ENCODE results near the gene KIF26B. TPM values are rescaled to one million over a fixed set of nuclear protein-coding genes. Genes with fewer than 3 reads are reported as not detected.

KIF26B gene
- total RNA-seq, 1 experiment from 2014 or later = 0.04 TPM

- Histone ChIP-seq H2AFZ (ENCODE audit: low read length) (no peak overlapping the region), H3K36me3 (ENCODE audit: low read depth, low read length) (no peaks in the 10 kb centered on the region), H3K4me2 (ENCODE audit: low read length) (no peak overlapping the region), H3K27ac (ENCODE audit: low read length) (no peak overlapping the region), H3K4me1 (ENCODE audit: insufficient read depth, low read length) (peaks cover 12% of the 10 kb centered on the region), H3K9ac (ENCODE audit: low read length) (no peak overlapping the region), H3K79me2 (ENCODE audit: low read length) (no peaks in the 10 kb centered on the region), H4K20me1 (ENCODE audit: low read length) (no peaks in the 10 kb centered on the region), H3K9me2 (replicated peaks; ENCODE audit: low read length) (no peaks in the 10 kb centered on the region), H3K4me3 (ENCODE audit: low read length) (no peak overlapping the region), H3K9me3 (ENCODE audit: low read length) (no peaks in the 10 kb centered on the region), H3K27me3 (ENCODE audit: low read length) (peaks cover 66% of the 10 kb centered on the region), H3F3A (ENCODE audit: low read length, unreplicated experiment) (no peaks in the 10 kb centered on the region)
- ATAC-seq (no peak), DNase-seq (no peak)
- TF ChIP-seq EZH2phosphoT487 (IDR thresholded peaks at IDR 0.05; ENCODE audit: borderline replicate concordance, low read length) (no peak), EZH2 (IDR thresholded peaks at IDR 0.05; ENCODE audit: low read length, unreplicated experiment) (no peak)
- TF ChIP-seq, protein P1, sequence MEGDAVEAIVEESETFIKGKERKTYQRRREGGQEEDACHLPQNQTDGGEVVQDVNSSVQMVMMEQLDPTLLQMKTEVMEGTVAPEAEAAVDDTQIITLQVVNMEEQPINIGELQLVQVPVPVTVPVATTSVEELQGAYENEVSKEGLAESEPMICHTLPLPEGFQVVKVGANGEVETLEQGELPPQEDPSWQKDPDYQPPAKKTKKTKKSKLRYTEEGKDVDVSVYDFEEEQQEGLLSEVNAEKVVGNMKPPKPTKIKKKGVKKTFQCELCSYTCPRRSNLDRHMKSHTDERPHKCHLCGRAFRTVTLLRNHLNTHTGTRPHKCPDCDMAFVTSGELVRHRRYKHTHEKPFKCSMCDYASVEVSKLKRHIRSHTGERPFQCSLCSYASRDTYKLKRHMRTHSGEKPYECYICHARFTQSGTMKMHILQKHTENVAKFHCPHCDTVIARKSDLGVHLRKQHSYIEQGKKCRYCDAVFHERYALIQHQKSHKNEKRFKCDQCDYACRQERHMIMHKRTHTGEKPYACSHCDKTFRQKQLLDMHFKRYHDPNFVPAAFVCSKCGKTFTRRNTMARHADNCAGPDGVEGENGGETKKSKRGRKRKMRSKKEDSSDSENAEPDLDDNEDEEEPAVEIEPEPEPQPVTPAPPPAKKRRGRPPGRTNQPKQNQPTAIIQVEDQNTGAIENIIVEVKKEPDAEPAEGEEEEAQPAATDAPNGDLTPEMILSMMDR (conservative IDR thresholded peaks at IDR 0.05; ENCODE audit: low read depth, low read length) = no peak
- intact Hi-C loops (cut with micrococcal nuclease) = no loop called here
- no TSS peak for BruUV-seq (replicated peaks)
- POLR2A ChIA-PET (ENCODE audit: unreplicated experiment) = no interaction called here
- CTCF ChIA-PET = no interaction called here
Measured at GRCh38 chr1:245260883-245261282, 106.1 kb downstream of the KIF26B start.

DNA sequence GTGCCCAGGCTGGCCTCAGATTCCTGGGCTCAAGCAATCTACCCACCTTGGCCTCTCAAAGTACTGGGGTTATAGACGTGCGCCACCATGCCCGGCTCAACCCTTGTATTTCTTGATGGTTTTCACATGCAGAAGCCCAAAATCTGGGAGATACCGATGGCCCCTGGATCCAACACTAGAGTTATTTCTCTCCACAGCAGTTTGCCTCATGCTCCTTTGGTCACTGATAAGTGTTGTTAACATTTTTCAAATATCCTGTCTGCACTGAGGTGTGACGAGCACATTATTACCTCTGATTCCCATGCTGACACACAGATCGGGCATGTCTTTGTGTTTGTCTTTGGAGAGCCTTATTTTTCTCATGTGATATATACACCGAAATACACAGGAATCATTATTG, 107.0 kb downstream of the KIF26B start:
- no peaks in the 10 kb centered on the region for H3K9me3 ChIP-seq (ENCODE audit: low read length)
- H3K79me2 ChIP-seq (ENCODE audit: low read length) = no peaks in the 10 kb centered on the region
- DNase-seq (peak; percentile 33), ATAC-seq (no peak)
- ChIA-PET CTCF (no interaction called here), POLR2A (ENCODE audit: unreplicated experiment) (no interaction called here)
- H3K36me3 ChIP-seq (ENCODE audit: low read depth, low read length) = no peaks in the 10 kb centered on the region
- no peak overlapping the region for H3K27ac ChIP-seq (ENCODE audit: low read length)
- TF ChIP-seq EZH2 (IDR thresholded peaks at IDR 0.05; ENCODE audit: low read length, unreplicated experiment) (no peak), EZH2phosphoT487 (IDR thresholded peaks at IDR 0.05; ENCODE audit: borderline replicate concordance, low read length) (no peak)
- TF ChIP-seq, protein P1 (conservative IDR thresholded peaks at IDR 0.05; ENCODE audit: low read depth, low read length) = no peak
- H4K20me1 ChIP-seq (ENCODE audit: low read length) = no peaks in the 10 kb centered on the region
- H3K4me3 ChIP-seq (ENCODE audit: low read length) = no peak overlapping the region
- H3F3A ChIP-seq (ENCODE audit: low read length, unreplicated experiment) = no peaks in the 10 kb centered on the region
- H2AFZ ChIP-seq (ENCODE audit: low read length) = no peak overlapping the region
- H3K27me3 ChIP-seq (ENCODE audit: low read length) = peaks cover 65% of the 10 kb centered on the region
- H3K9me2 ChIP-seq (replicated peaks; ENCODE audit: low read length) = no peaks in the 10 kb centered on the region
- peaks cover 12% of the 10 kb centered on the region for H3K4me1 ChIP-seq (ENCODE audit: insufficient read depth, low read length)
- H3K9ac ChIP-seq (ENCODE audit: low read length) = no peak overlapping the region
- intact Hi-C loops (cut with micrococcal nuclease) = no loop called here
- H3K4me2 ChIP-seq (ENCODE audit: low read length) = no peak overlapping the region
- no TSS peak for BruUV-seq (replicated peaks)

GRCh38 chr1:245263529-245264095, 108.8 kb downstream of the KIF26B start:
- DNase-seq (no peak), ATAC-seq (no peak)
- Histone ChIP-seq H2AFZ (ENCODE audit: low read length) (no peak overlapping the region), H3K27me3 (ENCODE audit: low read length) (peaks cover 71% of the 10 kb centered on the region), H3K4me3 (ENCODE audit: low read length) (no peak overlapping the region), H3K27ac (ENCODE audit: low read length) (no peak overlapping the region), H3K9me3 (ENCODE audit: low read length) (no peaks in the 10 kb centered on the region), H3K36me3 (ENCODE audit: low read depth, low read length) (no peaks in the 10 kb centered on the region), H3K4me1 (ENCODE audit: insufficient read depth, low read length) (peaks cover 4% of the 10 kb centered on the region), H3K4me2 (ENCODE audit: low read length) (no peak overlapping the region), H3K9ac (ENCODE audit: low read length) (no peak overlapping the region), H3K79me2 (ENCODE audit: low read length) (no peaks in the 10 kb centered on the region), H4K20me1 (ENCODE audit: low read length) (no peaks in the 10 kb centered on the region), H3K9me2 (replicated peaks; ENCODE audit: low read length) (no peaks in the 10 kb centered on the region), H3F3A (ENCODE audit: low read length, unreplicated experiment) (no peaks in the 10 kb centered on the region)
- BruUV-seq (replicated peaks) = no TSS peak
- no peak for TF ChIP-seq EZH2 (IDR thresholded peaks at IDR 0.05; ENCODE audit: low read length, unreplicated experiment)
- no peak for TF ChIP-seq EZH2phosphoT487 (IDR thresholded peaks at IDR 0.05; ENCODE audit: borderline replicate concordance, low read length)
- TF ChIP-seq, protein P1 (conservative IDR thresholded peaks at IDR 0.05; ENCODE audit: low read depth, low read length) = no peak
- intact Hi-C loops (cut with micrococcal nuclease) = no loop called here
- ChIA-PET CTCF (no interaction called here), POLR2A (ENCODE audit: unreplicated experiment) (no interaction called here)
